Measurements from ENCODE around the gene RHEB. TPM values are rescaled to one million over a fixed set of nuclear protein-coding genes. Genes with fewer than 3 reads are reported as not detected.

RHEB gene
- total RNA-seq, 2 donors from 2014 or later = 44.9 to 91.0 TPM

- DNase-seq (no peak), ATAC-seq (no peak)
- TF ChIP-seq POLR2A (IDR thresholded peaks at IDR 0.05) (no peak), CTCF (IDR thresholded peaks at IDR 0.05) (no peak)
- 91 to 98% methylated on average over 15 of the region's 15 CpGs for WGBS, 2 donors
- intact Hi-C loops (cut with DNase I) = no loop called here
- H3K9me3 ChIP-seq = no peaks in the 10 kb centered on the region
- no peaks in the 10 kb centered on the region for H3K27me3 ChIP-seq
- no peak overlapping the region for H3K27ac ChIP-seq
- H3K36me3 ChIP-seq (replicated peaks in 1 of 2; ENCODE audit: insufficient read depth in 1 of 2, low read depth in 2 of 2) = no peaks in the 10 kb centered on the region
- H3K4me1 ChIP-seq = peaks cover 56% of the 10 kb centered on the region
- no peak overlapping the region for H3K4me3 ChIP-seq
Measured at GRCh38 chr7:151501676-151502075, 18.0 kb downstream of the RHEB start.

- no peaks in the 10 kb centered on the region for H3K9me3 ChIP-seq
- no peaks in the 10 kb centered on the region for H3K27me3 ChIP-seq
- intact Hi-C loops (cut with DNase I) = no loop called here
- DNase-seq (no peak), ATAC-seq (no peak)
- no peaks in the 10 kb centered on the region for H3K36me3 ChIP-seq (replicated peaks in 1 of 2; ENCODE audit: insufficient read depth in 1 of 2, low read depth in 2 of 2)
- H3K4me1 ChIP-seq = peaks cover 73% of the 10 kb centered on the region
- H3K27ac ChIP-seq = no peak overlapping the region
- TF ChIP-seq CTCF (IDR thresholded peaks at IDR 0.05) (no peak), POLR2A (IDR thresholded peaks at IDR 0.05) (no peak)
- WGBS, 2 donors = 59 to 61% methylated on average over 5 of the region's 5 CpGs
- no peak overlapping the region for H3K4me3 ChIP-seq
Measured at GRCh38 chr7:151498495-151498894, 21.2 kb downstream of the RHEB start.

GRCh38 chr7:151497306-151497871, 22.3 kb downstream of the RHEB start:
- ATAC-seq = no peak
- intact Hi-C loops (cut with DNase I) = no loop called here
- H3K36me3 ChIP-seq (replicated peaks in 1 of 2; ENCODE audit: insufficient read depth in 1 of 2, low read depth in 2 of 2) = no peaks in the 10 kb centered on the region
- no peak overlapping the region for H3K4me3 ChIP-seq
- TF ChIP-seq POLR2A (IDR thresholded peaks at IDR 0.05) = no peak
- DNase-seq = no peak
- WGBS, 2 donors = 79 to 81% methylated on average over 10 of the region's 10 CpGs
- no peaks in the 10 kb centered on the region for H3K27me3 ChIP-seq
- no peak overlapping the region for H3K27ac ChIP-seq
- no peaks in the 10 kb centered on the region for H3K9me3 ChIP-seq
- peaks cover 73% of the 10 kb centered on the region for H3K4me1 ChIP-seq

- TF ChIP-seq POLR2A (IDR thresholded peaks at IDR 0.05) (no peak), CTCF (IDR thresholded peaks at IDR 0.05) (no peak)
Measured at GRCh38 chr7:151495360-151495759, 24.3 kb downstream of the RHEB start.

GRCh38 chr7:151494298-151495284, 25.1 kb downstream of the RHEB start:
- ATAC-seq = peak; percentile 76
- Histone ChIP-seq H3K9me3 (no peaks in the 10 kb centered on the region), H3K4me1 (peaks cover 91% of the 10 kb centered on the region), H3K27ac (peak overlapping the region; percentile 49 to 87 (median 69)), H3K36me3 (replicated peaks in 1 of 2; ENCODE audit: insufficient read depth in 1 of 2, low read depth in 2 of 2) (peaks cover 0 to 3% of the 10 kb centered on the region in 2 donors), H3K27me3 (no peaks in the 10 kb centered on the region), H3K4me3 (no peak overlapping the region)
- DNase-seq = peak in 1 of 4 donors; percentile 34
- intact Hi-C loops (cut with DNase I) = no loop called here
- TF ChIP-seq POLR2A (IDR thresholded peaks at IDR 0.05) (no peak), CTCF (IDR thresholded peaks at IDR 0.05) (no peak)
- 19 to 24% methylated on average over 13 of the region's 13 CpGs for WGBS, 2 donors

More at GRCh38 chr7:151495360-151495759, 24.3 kb downstream of the RHEB start:
- ATAC-seq (peak; percentile 65), DNase-seq (no peak)
- Histone ChIP-seq H3K27ac (peak overlapping the region; percentile 49 to 87 (median 69)), H3K4me3 (no peak overlapping the region), H3K4me1 (peaks cover 89% of the 10 kb centered on the region), H3K36me3 (replicated peaks in 1 of 2; ENCODE audit: insufficient read depth in 1 of 2, low read depth in 2 of 2) (no peaks in the 10 kb centered on the region), H3K9me3 (no peaks in the 10 kb centered on the region), H3K27me3 (no peaks in the 10 kb centered on the region)
- intact Hi-C loops (cut with DNase I) = no loop called here
- WGBS, 2 donors = 16 to 60% methylated on average over 2 of the region's 2 CpGs

All from body of pancreas (tissue), 4 donors.